HEK293 (cell line): ENCODE measurements around the gene CACNA1E.

Experiments used
- CTCF ChIA-PET: fragments of 350-600 bp; formaldehyde crosslinking; extraction: SDS; loops from one replicate; lab custom pipeline; 2021; ENCODE audit warnings: antibody characterized with exemption; lab: Yijun Ruan, JAX
- POLR2A ChIA-PET: fragments of 300-600 bp; formaldehyde crosslinking; extraction: SDS; loops from one replicate; lab custom pipeline; 2020; ENCODE audit warnings: antibody characterized with exemption, inconsistent platforms; lab: Yijun Ruan, JAX
- H3K27ac ChIP-seq: fragments of 200-500 bp; sonication (Bioruptor generic); 2 replicates; pipeline ENCODE4 v1.5.1; 2014; ENCODE audit warnings: low read depth, low read length, control low read depth, inconsistent platforms; ENCODE audit errors: extremely low read depth
- H3K36me3 ChIP-seq, 2 experiments: fragments of 200-500 bp in 1 of 2; sonication (Bioruptor generic) in 1 of 2; 1 replicate in 1 of 2; 2 replicates in 1 of 2; pipeline ENCODE4 v1.5.1; 2014 to 2017; ENCODE audit warnings: inconsistent platforms in 2 of 2, low read length in 2 of 2; ENCODE audit not compliant: control insufficient read depth in 2 of 2, insufficient read depth in 1 of 2
- H3K4me1 ChIP-seq: fragments of 200-500 bp; sonication (Bioruptor generic); 2 replicates; pipeline ENCODE4 v1.5.1; 2014; ENCODE audit warnings: mild to moderate bottlenecking, low read length, inconsistent platforms; ENCODE audit not compliant: control insufficient read depth, insufficient read depth
- H3K4me3 ChIP-seq: 2 replicates; pipeline ENCODE4 v1.5.1; 2011; ENCODE audit warnings: low read depth, mild to moderate bottlenecking, control low read depth, low read length, moderate library complexity
- H3K9me3 ChIP-seq: fragments of 200-500 bp; sonication (Bioruptor generic); 2 replicates; pipeline ENCODE4 v1.5.1; 2014; ENCODE audit warnings: low read depth, low read length, inconsistent platforms; ENCODE audit not compliant: control insufficient read depth, insufficient read depth
- HOXD13 ChIP-seq: sonication (generic); formaldehyde crosslinking; IDR thresholded peaks from 2 replicates; pipeline ENCODE4 v1.8.0; 2022; ENCODE audit warnings: missing genetic modification reagents, borderline replicate concordance
- PRDM2 ChIP-seq: fragments of 450-650 bp; formaldehyde crosslinking; IDR thresholded peaks from 2 replicates; pipeline ENCODE4 v1.5.1; 2016; ENCODE audit warnings: missing biosample characterization, missing genetic modification characterization, borderline replicate concordance
- SCRT1 ChIP-seq: fragments of 450-650 bp; formaldehyde crosslinking; IDR thresholded peaks from 2 replicates; pipeline ENCODE4 v1.5.1; 2016; ENCODE audit warnings: missing biosample characterization, missing genetic modification characterization, borderline replicate concordance
- TSHZ1 ChIP-seq: fragments of 450-650 bp; formaldehyde crosslinking; IDR thresholded peaks from 2 replicates; pipeline ENCODE4 v1.5.1; 2016; ENCODE audit warnings: missing biosample characterization, missing genetic modification characterization, borderline replicate concordance
- ZBTB20 ChIP-seq: fragments of 450-650 bp; formaldehyde crosslinking; IDR thresholded peaks from 2 replicates; pipeline ENCODE4 v1.5.1; 2016; ENCODE audit warnings: missing biosample characterization, missing genetic modification characterization
- ZBTB21 ChIP-seq: fragments of 450-650 bp; formaldehyde crosslinking; IDR thresholded peaks from 2 replicates; pipeline ENCODE4 v1.5.1; 2017; ENCODE audit warnings: missing biosample characterization, missing genetic modification characterization
- ZEB2 ChIP-seq: fragments of 450-650 bp; formaldehyde crosslinking; IDR thresholded peaks from 2 replicates; pipeline ENCODE4 v1.5.1; 2016; ENCODE audit warnings: missing biosample characterization, missing genetic modification characterization
- ZNF132 ChIP-seq: fragments of 450-650 bp; formaldehyde crosslinking; IDR thresholded peaks from 2 replicates; pipeline ENCODE4 v1.5.1; 2017; ENCODE audit warnings: missing biosample characterization, missing genetic modification characterization, borderline replicate concordance
- ZNF140 ChIP-seq: fragments of 450-650 bp; formaldehyde crosslinking; IDR thresholded peaks from 2 replicates; pipeline ENCODE4 v1.5.1; 2016; ENCODE audit warnings: missing biosample characterization, missing genetic modification characterization
- ZNF354C ChIP-seq: fragments of 450-650 bp; formaldehyde crosslinking; IDR thresholded peaks from 2 replicates; pipeline ENCODE4 v1.5.1; 2016; ENCODE audit warnings: missing biosample characterization, missing genetic modification characterization, low read depth, borderline replicate concordance
- ZNF426 ChIP-seq: fragments of 450-650 bp; formaldehyde crosslinking; IDR thresholded peaks from 2 replicates; pipeline ENCODE4 v1.5.1; 2017; ENCODE audit warnings: missing biosample characterization, missing genetic modification characterization, mild to moderate bottlenecking, inconsistent platforms, moderate library complexity
- ZNF544 ChIP-seq: fragments of 450-650 bp; formaldehyde crosslinking; IDR thresholded peaks from 2 replicates; pipeline ENCODE4 v1.5.0; 2017; ENCODE audit warnings: missing biosample characterization, missing genetic modification characterization
- ZNF558 ChIP-seq: fragments of 450-650 bp; formaldehyde crosslinking; IDR thresholded peaks from 2 replicates; pipeline ENCODE4 v1.5.1; 2016; ENCODE audit warnings: missing biosample characterization, missing genetic modification characterization
- ZNF561 ChIP-seq: fragments of 450-650 bp; IDR thresholded peaks from 2 replicates; pipeline ENCODE4 v1.5.1; 2018; ENCODE audit warnings: missing biosample characterization, missing genetic modification characterization, borderline replicate concordance
- ZNF621 ChIP-seq: fragments of 450-650 bp; formaldehyde crosslinking; IDR thresholded peaks from 2 replicates; pipeline ENCODE4 v1.5.1; 2017; ENCODE audit warnings: missing biosample characterization, missing genetic modification characterization
- ZNF830 ChIP-seq: fragments of 450-650 bp; IDR thresholded peaks from 2 replicates; pipeline ENCODE4 v1.5.0; 2018; ENCODE audit warnings: missing biosample characterization, missing genetic modification characterization, low read depth, mild to moderate bottlenecking, moderate library complexity
- TF ChIP-seq, protein P1 (sequence below): fragments of 450-650 bp; formaldehyde crosslinking; IDR thresholded peaks from 2 replicates; pipeline ENCODE4 v1.5.1; 2017; ENCODE audit warnings: missing biosample characterization, missing genetic modification characterization
- TF ChIP-seq, protein P2 (sequence below): fragments of 450-650 bp; formaldehyde crosslinking; IDR thresholded peaks from 2 replicates; pipeline ENCODE4 v1.5.1; 2016; ENCODE audit warnings: missing biosample characterization, missing genetic modification characterization
- TF ChIP-seq, protein P3 (sequence below): fragments of 450-650 bp; IDR thresholded peaks from 2 replicates; pipeline ENCODE4 v1.5.1; 2018; ENCODE audit warnings: missing biosample characterization, mild to moderate bottlenecking, missing genetic modification characterization

Gene CACNA1E

DNA sequence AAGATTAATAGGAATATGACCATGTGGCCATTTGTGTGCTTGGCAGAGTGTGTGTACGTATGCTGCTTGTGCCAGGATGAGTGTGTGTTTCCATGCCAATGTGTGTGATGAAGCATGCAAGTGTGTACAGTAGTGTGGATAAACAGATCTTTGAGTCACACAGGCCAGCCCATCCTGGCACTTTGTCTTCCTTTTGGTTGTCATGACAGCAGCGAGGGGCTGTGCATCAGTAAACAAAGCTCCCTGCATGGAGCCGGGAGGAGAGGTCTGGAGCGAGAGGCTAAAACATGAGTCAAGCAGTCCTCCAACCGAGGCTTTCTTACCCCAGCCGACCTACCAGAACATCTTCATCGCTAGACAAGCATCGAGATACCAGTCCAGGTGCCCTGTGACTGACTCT, 221.2 kb downstream of the CACNA1E start:
- H3K27ac ChIP-seq, result no peak overlapping the region
- TF ChIP-seq ZEB2 (tag by site-specific recombination) (no peak), ZBTB21 (no peak), ZNF558 (no peak), SCRT1 (tag by site-specific recombination) (no peak), ZNF426 (no peak), PRDM2 (no peak)
- TF ChIP-seq, protein P1, sequence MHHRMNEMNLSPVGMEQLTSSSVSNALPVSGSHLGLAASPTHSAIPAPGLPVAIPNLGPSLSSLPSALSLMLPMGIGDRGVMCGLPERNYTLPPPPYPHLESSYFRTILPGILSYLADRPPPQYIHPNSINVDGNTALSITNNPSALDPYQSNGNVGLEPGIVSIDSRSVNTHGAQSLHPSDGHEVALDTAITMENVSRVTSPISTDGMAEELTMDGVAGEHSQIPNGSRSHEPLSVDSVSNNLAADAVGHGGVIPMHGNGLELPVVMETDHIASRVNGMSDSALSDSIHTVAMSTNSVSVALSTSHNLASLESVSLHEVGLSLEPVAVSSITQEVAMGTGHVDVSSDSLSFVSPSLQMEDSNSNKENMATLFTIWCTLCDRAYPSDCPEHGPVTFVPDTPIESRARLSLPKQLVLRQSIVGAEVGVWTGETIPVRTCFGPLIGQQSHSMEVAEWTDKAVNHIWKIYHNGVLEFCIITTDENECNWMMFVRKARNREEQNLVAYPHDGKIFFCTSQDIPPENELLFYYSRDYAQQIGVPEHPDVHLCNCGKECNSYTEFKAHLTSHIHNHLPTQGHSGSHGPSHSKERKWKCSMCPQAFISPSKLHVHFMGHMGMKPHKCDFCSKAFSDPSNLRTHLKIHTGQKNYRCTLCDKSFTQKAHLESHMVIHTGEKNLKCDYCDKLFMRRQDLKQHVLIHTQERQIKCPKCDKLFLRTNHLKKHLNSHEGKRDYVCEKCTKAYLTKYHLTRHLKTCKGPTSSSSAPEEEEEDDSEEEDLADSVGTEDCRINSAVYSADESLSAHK, result no peak
- POLR2A ChIA-PET, result no interaction called here

DNA sequence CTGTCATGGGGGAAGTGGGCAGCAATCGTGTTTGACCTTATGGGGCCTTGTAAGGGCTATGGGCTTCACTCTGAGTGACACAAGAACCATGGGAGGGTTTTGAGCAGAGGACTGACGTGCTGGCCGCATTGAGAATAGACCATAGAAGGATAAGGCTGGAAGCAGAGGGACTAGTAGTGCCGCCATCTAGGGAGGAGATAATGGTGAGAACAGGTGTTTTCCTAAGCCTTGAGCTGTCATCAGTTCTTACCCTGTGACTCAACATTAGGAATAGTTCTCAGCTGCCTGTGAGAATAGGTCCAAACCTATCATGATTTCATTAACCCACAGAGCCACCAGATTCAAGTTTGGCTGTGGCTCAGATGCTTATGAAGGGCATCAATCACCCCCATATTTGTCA, 228.5 kb downstream of the CACNA1E start:
- Histone ChIP-seq H3K4me1 (peaks cover 6% of the 10 kb centered on the region; the same call in 1 of the 2 replicates), H3K4me3 (no peak overlapping the region), H3K27ac (no peak overlapping the region), H3K9me3 (no peaks in the 10 kb centered on the region), H3K36me3 (no peaks in the 10 kb centered on the region)
- TF ChIP-seq, protein P2, sequence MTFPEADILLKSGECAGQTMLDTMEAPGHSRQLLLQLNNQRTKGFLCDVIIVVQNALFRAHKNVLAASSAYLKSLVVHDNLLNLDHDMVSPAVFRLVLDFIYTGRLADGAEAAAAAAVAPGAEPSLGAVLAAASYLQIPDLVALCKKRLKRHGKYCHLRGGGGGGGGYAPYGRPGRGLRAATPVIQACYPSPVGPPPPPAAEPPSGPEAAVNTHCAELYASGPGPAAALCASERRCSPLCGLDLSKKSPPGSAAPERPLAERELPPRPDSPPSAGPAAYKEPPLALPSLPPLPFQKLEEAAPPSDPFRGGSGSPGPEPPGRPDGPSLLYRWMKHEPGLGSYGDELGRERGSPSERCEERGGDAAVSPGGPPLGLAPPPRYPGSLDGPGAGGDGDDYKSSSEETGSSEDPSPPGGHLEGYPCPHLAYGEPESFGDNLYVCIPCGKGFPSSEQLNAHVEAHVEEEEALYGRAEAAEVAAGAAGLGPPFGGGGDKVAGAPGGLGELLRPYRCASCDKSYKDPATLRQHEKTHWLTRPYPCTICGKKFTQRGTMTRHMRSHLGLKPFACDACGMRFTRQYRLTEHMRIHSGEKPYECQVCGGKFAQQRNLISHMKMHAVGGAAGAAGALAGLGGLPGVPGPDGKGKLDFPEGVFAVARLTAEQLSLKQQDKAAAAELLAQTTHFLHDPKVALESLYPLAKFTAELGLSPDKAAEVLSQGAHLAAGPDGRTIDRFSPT, result no peak
- TF ChIP-seq ZNF830 (tag by site-specific recombination) (no peak), ZNF354C (tag by site-specific recombination) (no peak), TSHZ1 (no peak), ZNF544 (tag by site-specific recombination) (no peak), HOXD13 (CRISPR knock-in tag) (no peak), ZBTB20 (tag by site-specific recombination) (no peak), ZNF561 (tag by site-specific recombination) (no peak), ZNF621 (no peak), ZNF132 (tag by site-specific recombination) (no peak), ZNF140 (tag by site-specific recombination) (no peak)
- TF ChIP-seq, protein P3, sequence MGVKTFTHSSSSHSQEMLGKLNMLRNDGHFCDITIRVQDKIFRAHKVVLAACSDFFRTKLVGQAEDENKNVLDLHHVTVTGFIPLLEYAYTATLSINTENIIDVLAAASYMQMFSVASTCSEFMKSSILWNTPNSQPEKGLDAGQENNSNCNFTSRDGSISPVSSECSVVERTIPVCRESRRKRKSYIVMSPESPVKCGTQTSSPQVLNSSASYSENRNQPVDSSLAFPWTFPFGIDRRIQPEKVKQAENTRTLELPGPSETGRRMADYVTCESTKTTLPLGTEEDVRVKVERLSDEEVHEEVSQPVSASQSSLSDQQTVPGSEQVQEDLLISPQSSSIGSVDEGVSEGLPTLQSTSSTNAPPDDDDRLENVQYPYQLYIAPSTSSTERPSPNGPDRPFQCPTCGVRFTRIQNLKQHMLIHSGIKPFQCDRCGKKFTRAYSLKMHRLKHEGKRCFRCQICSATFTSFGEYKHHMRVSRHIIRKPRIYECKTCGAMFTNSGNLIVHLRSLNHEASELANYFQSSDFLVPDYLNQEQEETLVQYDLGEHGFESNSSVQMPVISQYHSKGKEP (tag by site-specific recombination), result no peak
- CTCF ChIA-PET, result no interaction called here
- POLR2A ChIA-PET, result no interaction called here

More for the DNA sequence above, 221.2 kb downstream of the CACNA1E start:
- no peaks in the 10 kb centered on the region for H3K36me3 ChIP-seq
- no peak overlapping the region for H3K4me3 ChIP-seq
- H3K4me1 ChIP-seq, result no peaks in the 10 kb centered on the region
- no peaks in the 10 kb centered on the region for H3K9me3 ChIP-seq
- CTCF ChIA-PET, result no interaction called here
